NCI-H146 treated with DMSO at 0.1 percent for 48 hours (cell line): ENCODE measurements around the gene GCDH.
"Not testable (repeated sequence)": the region's sequence is repeated elsewhere in the genome, so short reads cannot be mapped to it uniquely, and the experiment has no call there.

Source experiments
- DNase-seq: peaks from one replicate; lab custom pipeline; 2025; ENCODE audit not compliant: unreplicated experiment; lab: John Stamatoyannopoulos, UW

Gene GCDH

GRCh38 chr19:12872941-12873890, 17.7 kb upstream of the GCDH start:
- no peak for DNase-seq

DNA sequence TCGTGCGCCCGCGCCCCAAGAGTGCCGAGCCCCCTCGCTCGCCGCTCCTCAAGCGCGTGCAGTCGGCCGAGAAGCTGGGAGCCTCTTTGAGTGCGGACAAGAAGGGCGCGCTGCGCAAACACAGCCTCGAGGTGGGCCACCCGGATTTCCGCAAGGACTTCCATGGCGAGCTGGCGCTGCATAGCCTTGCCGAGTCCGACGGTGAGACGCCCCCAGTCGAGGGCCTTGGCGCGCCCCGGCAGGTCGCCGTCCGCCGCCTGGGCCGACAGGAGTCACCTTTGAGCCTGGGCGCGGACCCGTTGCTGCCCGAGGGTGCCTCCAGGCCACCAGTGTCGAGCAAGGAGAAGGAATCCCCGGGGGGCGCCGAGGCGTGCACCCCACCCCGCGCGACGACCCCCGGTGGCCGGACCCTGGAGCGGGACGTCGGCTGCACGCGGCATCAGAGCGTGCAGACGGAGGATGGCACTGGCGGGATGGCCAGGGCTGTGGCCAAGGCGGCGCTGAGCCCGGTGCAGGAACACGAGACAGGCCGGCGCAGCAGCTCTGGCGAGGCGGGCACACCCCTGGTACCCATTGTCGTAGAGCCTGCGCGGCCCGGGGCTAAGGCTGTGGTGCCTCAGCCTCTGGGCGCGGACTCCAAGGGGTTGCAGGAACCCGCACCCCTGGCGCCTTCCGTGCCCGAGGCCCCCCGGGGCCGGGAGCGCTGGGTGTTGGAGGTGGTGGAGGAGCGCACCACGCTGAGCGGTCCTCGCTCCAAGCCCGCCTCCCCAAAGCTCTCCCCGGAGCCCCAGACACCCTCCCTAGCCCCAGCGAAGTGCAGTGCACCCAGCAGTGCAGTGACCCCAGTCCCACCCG, 16.8 kb upstream of the GCDH start:
- DNase-seq = no peak

DNA sequence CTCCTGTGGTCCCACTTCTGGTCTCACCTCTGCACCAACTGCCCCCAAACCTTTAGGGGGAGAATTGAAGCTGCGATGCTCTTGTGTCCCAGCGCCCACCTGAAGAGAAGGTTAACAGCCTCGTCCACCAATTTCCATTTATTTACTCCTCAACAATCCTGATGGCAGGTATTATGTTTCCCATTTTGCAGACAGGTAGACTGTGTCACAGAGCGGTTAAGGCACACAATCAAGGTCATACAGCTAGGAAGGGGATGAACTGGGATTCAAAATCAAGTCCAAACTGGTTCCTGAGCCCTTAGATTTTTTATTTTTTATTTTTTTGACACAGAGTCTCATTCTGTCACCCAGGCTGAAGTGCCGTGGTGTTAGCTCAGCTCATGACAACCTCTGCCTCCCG, 15.9 kb upstream of the GCDH start:
- DNase-seq = no peak

GRCh38 chr19:12880551-12881171, 10.3 kb upstream of the GCDH start:
- DNase-seq = peak; percentile 42

- peak; percentile 96 for DNase-seq
Observed at GRCh38 chr19:12881172-12881808, 9.7 kb upstream of the GCDH start, which contains the start of gene DNASE2. Gene DNASE2 (minus strand): TSS chr19:12881449. CDS start chr19:12881375, 74 bp downstream.

GRCh38 chr19:12882589-12882988, 8.4 kb upstream of the GCDH start:
- DNase-seq = no peak

DNA sequence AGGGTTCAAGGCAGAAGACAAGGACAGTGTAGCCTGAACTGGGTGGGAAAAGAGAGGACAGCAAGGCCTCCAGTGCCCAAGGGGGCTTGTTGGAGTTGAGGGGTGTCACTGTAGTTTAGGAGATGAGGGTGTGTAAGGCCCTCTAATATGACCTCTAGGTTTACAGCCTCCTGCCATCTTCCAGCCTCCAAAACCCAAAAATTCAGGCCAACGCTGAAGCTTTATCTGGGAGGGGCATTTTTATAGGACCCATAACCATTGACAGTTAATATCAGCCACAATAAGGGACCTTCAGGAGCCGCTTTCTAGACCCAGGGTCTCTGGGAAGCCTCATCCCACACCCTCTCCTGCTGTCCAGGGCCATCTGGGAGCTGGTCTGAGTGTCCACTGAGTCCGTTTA, 6.8 kb upstream of the GCDH start:
- DNase-seq = no peak

- DNase-seq = no peak
Observed at GRCh38 chr19:12884627-12884925, 6.4 kb upstream of the GCDH start.

DNA sequence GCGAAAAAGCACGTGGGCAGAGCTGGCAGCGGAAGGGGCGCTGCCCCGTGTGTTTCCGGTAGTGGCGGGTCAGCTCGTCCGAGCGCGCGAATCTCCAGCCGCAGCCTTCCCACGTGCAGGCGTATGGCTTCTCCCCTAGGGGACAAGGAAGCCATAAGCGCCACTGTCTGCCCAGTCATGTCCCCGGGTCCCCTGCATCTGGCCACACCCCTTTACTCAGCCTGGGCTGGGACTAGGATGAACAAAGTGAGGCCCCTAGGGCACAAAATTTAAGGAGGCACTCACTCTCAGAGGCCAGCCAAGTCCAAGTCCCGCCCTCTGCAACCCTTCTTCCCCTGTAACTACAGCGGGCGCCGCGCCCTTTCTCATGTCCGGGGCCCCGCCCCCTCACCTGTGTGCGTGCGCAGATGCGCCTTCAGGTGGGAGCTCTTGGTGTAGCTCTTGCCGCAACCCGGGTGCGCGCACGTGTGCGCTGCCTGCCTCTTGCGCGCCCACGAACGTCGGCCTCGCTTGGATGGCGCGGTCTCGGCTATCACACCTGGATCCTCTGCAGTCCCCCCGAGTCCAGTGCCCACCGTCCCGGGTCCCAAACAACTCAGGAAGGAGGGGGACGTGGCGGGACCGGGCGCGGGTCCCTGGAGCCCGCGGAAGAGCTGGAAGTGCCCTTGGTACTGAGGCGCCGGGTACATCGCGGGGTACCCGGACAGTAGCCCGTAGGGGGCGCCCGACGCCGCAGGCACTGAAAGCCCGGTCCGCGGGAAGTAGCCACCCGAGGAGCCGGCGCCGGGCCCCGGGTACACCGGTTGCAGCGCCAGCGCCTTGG, 5.8 kb upstream of the GCDH start:
- peak; percentile 99 for DNase-seq

GRCh38 chr19:12885749-12886650, 5.0 kb upstream of the GCDH start:
- DNase-seq = no peak

DNA sequence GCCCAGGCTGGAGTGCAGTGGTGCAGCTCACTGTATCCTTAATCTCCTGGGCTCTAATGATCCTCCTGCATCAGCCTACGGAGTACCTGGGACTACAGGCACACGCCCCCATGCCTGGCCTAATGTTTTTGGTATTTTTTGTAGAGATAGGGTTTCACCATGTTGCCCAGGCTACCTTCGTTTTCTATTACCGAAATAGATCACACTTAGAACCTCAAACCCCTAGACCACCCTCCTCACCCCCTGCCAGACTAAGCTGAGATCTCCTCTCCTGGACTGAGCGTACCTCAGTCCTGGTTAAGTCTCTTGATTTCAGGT, 4.3 kb upstream of the GCDH start:
- DNase-seq = no peak

- DNase-seq = no peak
Observed at GRCh38 chr19:12886969-12887747, 3.8 kb upstream of the GCDH start, which contains the start of gene KLF1. Gene KLF1 (minus strand): TSS chr19:12887201. CDS start chr19:12887140, 61 bp downstream.

DNA sequence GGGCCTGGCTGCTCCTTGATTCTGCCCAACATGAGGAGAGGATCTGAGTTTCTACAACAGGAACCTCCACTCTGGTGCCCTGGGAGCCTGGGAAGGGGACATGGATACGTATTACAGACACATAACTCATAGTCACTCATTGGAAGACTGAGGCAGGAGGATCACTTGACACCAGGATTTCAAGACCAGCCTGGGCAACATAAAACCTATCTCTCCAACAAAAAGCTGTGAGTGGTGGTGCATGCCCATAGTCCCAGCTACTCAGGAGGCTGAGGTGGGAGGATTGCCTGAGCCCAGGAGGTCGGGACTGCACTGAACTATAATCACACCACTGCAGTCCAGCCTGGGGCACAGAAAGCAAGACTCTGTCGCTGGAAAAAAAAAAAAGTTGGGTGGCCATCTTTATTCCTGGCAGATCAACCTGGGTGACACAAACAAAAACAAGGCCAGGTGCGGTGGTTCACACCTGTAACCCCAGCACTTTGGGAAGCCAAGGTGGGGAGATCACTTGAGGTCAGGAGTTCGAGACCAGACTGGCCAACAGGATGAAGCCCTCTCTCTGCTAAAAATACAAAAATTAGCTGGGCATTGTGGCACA, 2.9 kb upstream of the GCDH start:
- no peak for DNase-seq

- not testable (repeated sequence) for DNase-seq
Observed at GRCh38 chr19:12890299-12890786, 617 bp upstream of the GCDH start.

DNA sequence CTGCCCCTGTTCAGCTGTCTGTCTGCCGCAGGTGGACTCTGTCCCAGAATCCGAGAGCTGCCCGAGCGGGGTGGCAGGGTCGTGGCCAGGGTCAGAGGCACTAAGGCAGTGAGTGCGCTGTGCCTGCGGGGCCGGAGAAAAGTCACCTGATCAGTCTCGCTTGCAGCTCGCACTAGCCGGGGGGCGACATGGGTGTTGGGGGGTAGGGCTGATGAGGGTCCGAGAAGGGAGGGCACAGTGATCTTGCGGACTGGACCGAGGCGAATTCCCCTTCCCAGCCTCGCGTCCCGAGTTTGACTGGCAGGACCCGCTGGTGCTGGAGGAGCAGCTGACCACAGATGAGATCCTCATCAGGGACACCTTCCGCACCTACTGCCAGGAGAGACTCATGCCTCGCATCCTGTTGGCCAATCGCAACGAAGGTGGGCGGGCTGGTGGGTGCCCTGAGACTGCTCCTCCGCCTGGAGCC, 627 bp downstream of the GCDH start:
- no peak for DNase-seq

GRCh38 chr19:12893582-12893981, 2.6 kb downstream of the GCDH start:
- DNase-seq = no peak

GRCh38 chr19:12896460-12896859, 5.5 kb downstream of the GCDH start:
- no peak for DNase-seq
